ENCODE data around the gene PRR14L.
A peak's percentile ranks its signal among the peaks of the same experiment; 100 is the strongest.
"Not testable (repeated sequence)": the region's sequence is repeated elsewhere in the genome, so short reads cannot be mapped to it uniquely, and the experiment has no call there.

The PRR14L gene

GRCh38 chr22:31661851-31662667 lies 87.9 kb downstream of the PRR14L start, which contains the start of gene PISD:
Gene PISD (minus strand): TSS chr22:31662215. CDS start chr22:31662208, 7 bp downstream.
- FAIRE-seq, result no peak
- no peak for TF ChIP-seq CTCF (IDR thresholded peaks at IDR 0.05; ENCODE audit: insufficient read depth, missing control alignments)
- peak; percentile 82 for DNase-seq (ENCODE audit: insufficient read length, low spot score)

GRCh38 chr22:31660860-31661341 lies 89.0 kb downstream of the PRR14L start:
- not testable (repeated sequence) for DNase-seq (ENCODE audit: insufficient read length, low spot score); FAIRE-seq

GRCh38 chr22:31659246-31659645 lies 90.7 kb downstream of the PRR14L start:
- no peak for FAIRE-seq
- TF ChIP-seq CTCF (IDR thresholded peaks at IDR 0.05; ENCODE audit: insufficient read depth, missing control alignments), result no peak

GRCh38 chr22:31654408-31654807 lies 95.5 kb downstream of the PRR14L start:
- DNase-seq (ENCODE audit: insufficient read length, low spot score), result no peak
- no peak for FAIRE-seq
- no peak for TF ChIP-seq CTCF (IDR thresholded peaks at IDR 0.05; ENCODE audit: insufficient read depth, missing control alignments)

More at GRCh38 chr22:31659246-31659645, 90.7 kb downstream of the PRR14L start:
- DNase-seq (ENCODE audit: insufficient read length, low spot score), result no peak

- DNase-seq (ENCODE audit: insufficient read length, low spot score) (no peak), FAIRE-seq (no peak)
- no peak for TF ChIP-seq CTCF (IDR thresholded peaks at IDR 0.05; ENCODE audit: insufficient read depth, missing control alignments)
These were observed 96.0 kb downstream of the PRR14L start for GRCh38 chr22:31653944-31654343.

GRCh38 chr22:31652911-31653684 lies 96.8 kb downstream of the PRR14L start:
- TF ChIP-seq CTCF (IDR thresholded peaks at IDR 0.05; ENCODE audit: insufficient read depth, missing control alignments), result no peak
- no peak for FAIRE-seq
- DNase-seq (ENCODE audit: insufficient read length, low spot score), result no peak

- no peak for TF ChIP-seq CTCF (IDR thresholded peaks at IDR 0.05; ENCODE audit: insufficient read depth, missing control alignments)
- FAIRE-seq (no peak), DNase-seq (ENCODE audit: insufficient read length, low spot score) (no peak)
These were observed 97.8 kb downstream of the PRR14L start for GRCh38 chr22:31652088-31652487.

Data from D721Med (cell line).